AG09309 (cell line): Measurements from ENCODE around the gene HNF4A.

ENCODE experiments used
- DNase-seq: peaks from one replicate; pipeline ENCODE4 v3.0.0-alpha.2; 2010; ENCODE audit warnings: low read depth
- H3K4me3 ChIP-seq: 2 replicates; pipeline ENCODE4 v1.5.1; 2011; ENCODE audit warnings: mild to moderate bottlenecking, low read depth, low read length, moderate library complexity; ENCODE audit not compliant: control insufficient read depth
- TF ChIP-seq, protein P1 (sequence below): IDR thresholded peaks from 2 replicates; pipeline ENCODE4 v1.5.1; 2011; ENCODE audit warnings: mild to moderate bottlenecking, low read depth, low read length, inconsistent platforms; ENCODE audit not compliant: insufficient read depth, control insufficient read depth; ENCODE audit errors: missing control alignments

Gene HNF4A

DNA sequence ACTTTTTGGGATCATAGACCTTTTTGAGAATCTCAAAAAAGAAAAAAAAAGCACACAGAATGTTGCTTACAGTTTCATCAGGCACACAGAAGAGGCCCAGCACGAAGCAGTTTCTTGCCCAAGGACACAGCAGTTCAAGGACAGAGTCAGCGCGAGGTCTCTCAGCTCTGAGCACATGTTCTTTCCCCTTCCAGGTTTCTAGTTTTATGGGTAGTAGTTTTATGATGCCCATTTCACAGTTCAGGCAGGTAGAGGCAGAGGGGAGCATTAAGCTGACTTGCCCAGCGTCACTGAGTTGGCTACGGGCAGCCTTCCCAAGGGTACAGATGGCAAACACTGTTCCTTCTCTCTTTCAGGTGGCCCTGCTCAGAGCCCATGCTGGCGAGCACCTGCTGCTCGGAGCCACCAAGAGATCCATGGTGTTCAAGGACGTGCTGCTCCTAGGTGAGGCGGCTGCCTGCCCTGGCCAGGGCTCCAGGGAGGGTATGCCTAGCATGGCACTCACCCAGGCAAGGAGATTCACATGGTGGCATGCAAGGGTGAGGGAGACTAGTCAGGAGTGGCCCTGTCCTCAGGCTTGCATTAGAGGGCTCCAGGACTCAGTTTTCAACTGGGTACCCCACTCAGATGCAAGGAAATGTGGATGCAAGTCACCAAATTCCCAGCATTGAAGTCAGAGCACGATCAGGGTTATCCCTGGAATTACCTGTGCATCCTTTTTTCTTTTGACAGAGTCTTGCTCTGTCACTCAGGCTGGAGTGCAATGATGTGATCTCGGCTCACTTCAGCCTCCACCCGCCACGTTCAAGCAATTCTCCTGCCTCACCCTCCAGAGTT is 62.8 kb downstream of the HNF4A start:
- DNase-seq: no peak
- no peak overlapping the region for H3K4me3 ChIP-seq
- TF ChIP-seq, protein P1, sequence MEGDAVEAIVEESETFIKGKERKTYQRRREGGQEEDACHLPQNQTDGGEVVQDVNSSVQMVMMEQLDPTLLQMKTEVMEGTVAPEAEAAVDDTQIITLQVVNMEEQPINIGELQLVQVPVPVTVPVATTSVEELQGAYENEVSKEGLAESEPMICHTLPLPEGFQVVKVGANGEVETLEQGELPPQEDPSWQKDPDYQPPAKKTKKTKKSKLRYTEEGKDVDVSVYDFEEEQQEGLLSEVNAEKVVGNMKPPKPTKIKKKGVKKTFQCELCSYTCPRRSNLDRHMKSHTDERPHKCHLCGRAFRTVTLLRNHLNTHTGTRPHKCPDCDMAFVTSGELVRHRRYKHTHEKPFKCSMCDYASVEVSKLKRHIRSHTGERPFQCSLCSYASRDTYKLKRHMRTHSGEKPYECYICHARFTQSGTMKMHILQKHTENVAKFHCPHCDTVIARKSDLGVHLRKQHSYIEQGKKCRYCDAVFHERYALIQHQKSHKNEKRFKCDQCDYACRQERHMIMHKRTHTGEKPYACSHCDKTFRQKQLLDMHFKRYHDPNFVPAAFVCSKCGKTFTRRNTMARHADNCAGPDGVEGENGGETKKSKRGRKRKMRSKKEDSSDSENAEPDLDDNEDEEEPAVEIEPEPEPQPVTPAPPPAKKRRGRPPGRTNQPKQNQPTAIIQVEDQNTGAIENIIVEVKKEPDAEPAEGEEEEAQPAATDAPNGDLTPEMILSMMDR: no peak

DNA sequence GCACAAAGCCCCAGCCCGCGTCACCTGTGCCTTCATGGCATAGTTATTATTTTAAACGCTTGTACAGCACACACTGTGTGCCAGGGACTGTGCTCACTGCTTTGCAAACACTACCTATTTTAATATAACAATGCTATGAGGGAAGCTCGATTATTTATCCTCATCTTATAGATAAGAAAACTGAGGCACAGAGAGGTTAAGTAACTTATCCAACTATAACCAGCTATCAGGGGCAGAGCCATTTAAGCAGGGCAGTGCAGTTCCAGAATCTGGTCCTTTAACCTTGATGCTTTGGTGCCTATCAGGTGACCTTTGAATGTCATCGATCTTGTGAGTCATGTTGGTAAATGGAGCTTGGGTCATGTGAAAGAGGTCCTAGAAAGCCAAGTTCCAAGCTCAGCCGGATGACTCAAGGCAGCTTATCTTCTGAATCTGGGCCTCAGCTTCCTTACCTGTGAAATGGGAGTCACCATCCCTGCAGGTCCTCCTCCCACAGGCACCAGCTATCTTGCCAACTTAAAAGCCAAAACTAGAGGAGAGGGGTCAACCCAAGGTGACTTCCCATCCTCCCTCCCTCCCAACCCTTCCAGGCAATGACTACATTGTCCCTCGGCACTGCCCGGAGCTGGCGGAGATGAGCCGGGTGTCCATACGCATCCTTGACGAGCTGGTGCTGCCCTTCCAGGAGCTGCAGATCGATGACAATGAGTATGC is 63.8 kb downstream of the HNF4A start:
- no peak overlapping the region for H3K4me3 ChIP-seq
- TF ChIP-seq, protein P1: no peak
- no peak for DNase-seq

DNA sequence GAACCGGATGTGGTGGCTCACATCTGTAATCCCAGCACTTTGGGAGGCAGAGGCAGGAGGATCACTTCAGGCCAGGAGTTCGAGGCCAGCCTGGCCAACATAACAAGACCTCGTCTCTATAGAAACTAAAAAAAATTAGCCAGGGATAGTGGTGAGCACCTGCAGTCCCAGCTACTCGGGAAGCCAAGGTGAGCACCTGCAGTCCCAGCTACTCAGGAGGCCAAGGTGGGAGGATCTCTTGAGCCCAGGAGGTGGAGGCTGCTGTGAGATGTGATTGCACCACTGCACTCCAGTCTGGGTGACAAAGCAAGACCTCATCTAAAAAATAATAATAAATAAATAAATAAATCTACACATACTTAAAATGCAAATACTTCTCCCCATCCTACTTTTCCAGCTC is 65.0 kb downstream of the HNF4A start:
- TF ChIP-seq, protein P1: no peak
- no peak overlapping the region for H3K4me3 ChIP-seq
- DNase-seq: no peak

DNA sequence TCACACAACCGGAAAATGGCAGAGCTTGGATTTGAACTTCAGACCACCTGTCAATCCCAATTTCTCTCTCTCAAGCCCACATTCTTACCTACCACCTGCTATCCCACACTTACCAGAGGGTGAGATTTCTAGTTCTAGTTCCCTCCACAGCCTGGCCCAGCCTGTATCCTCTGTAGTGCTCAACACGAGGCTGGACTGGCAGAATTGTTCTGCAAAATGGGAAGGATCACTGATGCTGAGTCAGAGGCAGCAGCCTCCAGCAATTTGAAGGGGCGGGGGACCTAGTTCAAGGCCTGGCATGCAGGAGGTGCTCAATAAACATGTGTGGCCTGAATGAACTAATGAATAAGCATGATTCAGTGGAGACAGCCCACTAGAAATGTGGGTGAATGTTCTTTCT is 66.6 kb downstream of the HNF4A start:
- TF ChIP-seq, protein P1: no peak
- DNase-seq: no peak
- no peak overlapping the region for H3K4me3 ChIP-seq

DNA sequence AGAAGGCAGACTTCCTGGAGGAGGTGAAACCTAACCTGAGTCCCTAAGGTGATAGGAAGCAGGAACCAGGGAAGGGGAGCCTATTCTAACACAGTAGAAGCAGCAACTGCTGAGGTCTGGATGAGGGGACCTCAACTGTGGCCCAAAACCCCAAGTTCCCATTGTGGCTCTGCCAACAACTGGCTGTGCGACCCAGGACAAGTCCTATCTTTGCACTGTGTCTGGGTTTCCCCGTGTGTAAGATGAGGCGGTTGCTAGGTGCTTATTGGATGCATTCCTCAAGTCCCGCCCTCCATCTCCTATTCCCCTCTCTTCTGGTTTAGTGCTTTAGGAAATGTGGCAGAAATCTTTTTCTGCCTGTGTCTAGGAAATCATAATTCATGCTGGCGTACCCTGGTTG is 68.0 kb downstream of the HNF4A start:
- TF ChIP-seq, protein P1: no peak
- DNase-seq: no peak
- no peak overlapping the region for H3K4me3 ChIP-seq

DNA sequence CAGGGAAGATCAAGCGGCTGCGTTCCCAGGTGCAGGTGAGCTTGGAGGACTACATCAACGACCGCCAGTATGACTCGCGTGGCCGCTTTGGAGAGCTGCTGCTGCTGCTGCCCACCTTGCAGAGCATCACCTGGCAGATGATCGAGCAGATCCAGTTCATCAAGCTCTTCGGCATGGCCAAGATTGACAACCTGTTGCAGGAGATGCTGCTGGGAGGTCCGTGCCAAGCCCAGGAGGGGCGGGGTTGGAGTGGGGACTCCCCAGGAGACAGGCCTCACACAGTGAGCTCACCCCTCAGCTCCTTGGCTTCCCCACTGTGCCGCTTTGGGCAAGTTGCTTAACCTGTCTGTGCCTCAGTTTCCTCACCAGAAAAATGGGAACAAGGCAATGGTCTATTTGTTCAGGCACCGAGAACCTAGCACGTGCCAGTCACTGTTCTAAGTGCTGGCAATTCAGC is 68.6 kb downstream of the HNF4A start:
- TF ChIP-seq, protein P1: no peak

More for the DNA sequence above, 68.6 kb downstream of the HNF4A start:
- no peak overlapping the region for H3K4me3 ChIP-seq
- no peak for DNase-seq
